Measurements from ENCODE around the gene PLIN4.

DNA sequence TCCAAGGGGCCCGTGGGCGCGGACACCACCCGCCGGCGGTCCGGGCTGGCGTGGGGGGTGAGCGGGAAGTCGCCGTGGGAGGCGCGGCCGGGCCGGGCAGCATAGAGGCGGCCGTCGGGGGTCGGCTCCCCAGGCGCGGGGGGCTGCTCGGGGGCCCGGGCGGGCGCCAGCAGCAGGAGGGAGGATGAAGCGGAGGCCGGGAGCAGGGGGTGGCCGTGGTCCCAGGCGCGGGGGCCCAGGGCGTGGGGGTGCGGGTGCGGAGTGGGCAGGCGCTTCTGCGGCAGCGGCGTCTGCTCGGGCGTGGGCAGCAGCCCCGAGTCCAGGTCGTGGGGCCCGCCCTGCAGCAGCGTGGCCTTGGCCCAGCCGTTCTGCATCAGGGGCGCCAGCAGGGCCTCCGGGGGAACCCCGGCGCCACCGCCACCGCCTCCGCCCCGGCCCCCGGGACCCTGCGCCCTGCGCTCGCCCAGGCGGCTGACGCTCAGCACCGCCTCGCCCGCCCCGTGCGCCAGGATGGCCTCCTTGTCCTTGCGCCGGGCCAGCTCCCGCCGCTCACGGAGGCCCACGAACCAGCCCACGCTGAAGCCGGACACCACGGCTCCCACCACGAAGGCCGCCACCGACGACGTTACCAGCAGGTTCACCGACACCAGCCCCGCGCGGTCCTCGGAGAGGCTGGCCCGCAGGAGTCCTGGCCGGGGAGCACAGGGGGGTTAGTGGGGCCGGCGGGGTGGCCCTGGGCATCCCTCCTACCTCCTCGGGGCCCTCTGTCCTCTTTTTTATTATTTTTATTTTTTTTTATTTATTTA, 25.8 kb upstream of the PLIN4 start:
- TF ChIP-seq POLR2A (IDR thresholded peaks at IDR 0.05; ENCODE audit: extremely low read depth, insufficient read length) (no peak), MAX (IDR thresholded peaks at IDR 0.05; ENCODE audit: low read depth, low read length) (no peak)
- TF ChIP-seq, protein P1, sequence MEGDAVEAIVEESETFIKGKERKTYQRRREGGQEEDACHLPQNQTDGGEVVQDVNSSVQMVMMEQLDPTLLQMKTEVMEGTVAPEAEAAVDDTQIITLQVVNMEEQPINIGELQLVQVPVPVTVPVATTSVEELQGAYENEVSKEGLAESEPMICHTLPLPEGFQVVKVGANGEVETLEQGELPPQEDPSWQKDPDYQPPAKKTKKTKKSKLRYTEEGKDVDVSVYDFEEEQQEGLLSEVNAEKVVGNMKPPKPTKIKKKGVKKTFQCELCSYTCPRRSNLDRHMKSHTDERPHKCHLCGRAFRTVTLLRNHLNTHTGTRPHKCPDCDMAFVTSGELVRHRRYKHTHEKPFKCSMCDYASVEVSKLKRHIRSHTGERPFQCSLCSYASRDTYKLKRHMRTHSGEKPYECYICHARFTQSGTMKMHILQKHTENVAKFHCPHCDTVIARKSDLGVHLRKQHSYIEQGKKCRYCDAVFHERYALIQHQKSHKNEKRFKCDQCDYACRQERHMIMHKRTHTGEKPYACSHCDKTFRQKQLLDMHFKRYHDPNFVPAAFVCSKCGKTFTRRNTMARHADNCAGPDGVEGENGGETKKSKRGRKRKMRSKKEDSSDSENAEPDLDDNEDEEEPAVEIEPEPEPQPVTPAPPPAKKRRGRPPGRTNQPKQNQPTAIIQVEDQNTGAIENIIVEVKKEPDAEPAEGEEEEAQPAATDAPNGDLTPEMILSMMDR (IDR thresholded peaks at IDR 0.05; ENCODE audit: low read depth, low read length), result no peak
